ENCODE results near the gene OR12D2. TPM values are rescaled to one million over a fixed set of nuclear protein-coding genes. Genes with fewer than 3 reads are reported as not detected.
"Not testable (repeated sequence)": the region's sequence is repeated elsewhere in the genome, so short reads cannot be mapped to it uniquely, and the experiment has no call there.

OR12D2 gene, protein sequence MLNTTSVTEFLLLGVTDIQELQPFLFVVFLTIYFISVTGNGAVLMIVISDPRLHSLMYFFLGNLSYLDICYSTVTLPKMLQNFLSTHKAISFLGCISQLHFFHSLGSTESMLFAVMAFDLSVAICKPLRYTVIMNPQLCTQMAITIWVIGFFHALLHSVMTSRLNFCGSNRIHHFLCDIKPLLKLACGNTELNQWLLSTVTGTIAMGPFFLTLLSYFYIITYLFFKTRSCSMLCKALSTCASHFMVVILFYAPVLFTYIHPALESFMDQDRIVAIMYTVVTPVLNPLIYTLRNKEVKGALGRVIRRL
- not detected for total RNA-seq

GRCh38 chr6:29395331-29395730 lies at the start of gene OR12D2:
TSS of gene OR12D2 (plus strand) at chr6:29395631. CDS start at chr6:29396700, 1,069 bp downstream.
- Mint-ChIP-seq H3K27ac (no peak within 1 kb of the TSS), H3K36me3 (no peaks in the 10 kb centered on the region), H3K27me3 (peaks cover 41% of the 10 kb centered on the region), H3K4me3 (no peak within 1 kb of the TSS), H3K4me1 (ENCODE audit: low read depth) (no peaks in the 10 kb centered on the region), H3K9me3 (no peaks in the 10 kb centered on the region)
- POLR2A ChIA-PET: no interaction called here
- CTCF ChIA-PET: no interaction called here
- DNase-seq: no peak
- intact Hi-C loops (cut with micrococcal nuclease): no loop called here

DNA sequence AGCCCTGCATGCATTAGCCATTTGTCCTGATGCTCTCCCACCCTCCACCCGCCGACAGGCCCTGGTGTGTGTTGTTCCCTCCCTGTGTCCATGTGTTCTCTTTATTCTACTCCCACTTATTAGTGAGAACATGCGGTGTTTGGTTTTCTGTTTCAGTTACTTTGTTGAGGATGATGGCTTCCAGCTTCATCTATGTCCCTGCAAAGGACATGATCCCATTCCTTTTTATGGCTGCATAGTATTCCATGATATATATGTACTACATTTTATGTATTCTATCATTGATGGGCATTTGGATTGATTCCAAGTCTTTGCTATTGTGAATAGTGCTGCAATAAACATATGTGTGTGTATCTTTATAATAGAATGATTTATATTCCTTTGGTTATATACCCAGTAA lies 46.1 kb upstream of the OR12D2 start:
- H3K36me3 Mint-ChIP-seq; H3K27ac Mint-ChIP-seq; POLR2A ChIA-PET; H3K4me1 Mint-ChIP-seq (ENCODE audit: low read depth); intact Hi-C loops (cut with micrococcal nuclease); CTCF ChIA-PET; DNase-seq; H3K4me3 Mint-ChIP-seq: not testable (repeated sequence)
- Mint-ChIP-seq H3K9me3 (peaks cover 13% of the 10 kb centered on the region), H3K27me3 (peaks cover 20% of the 10 kb centered on the region)

- POLR2A ChIA-PET: no interaction called here
- DNase-seq: no peak
- intact Hi-C loops (cut with micrococcal nuclease): no loop called here
- Mint-ChIP-seq H3K4me1 (ENCODE audit: low read depth) (no peaks in the 10 kb centered on the region), H3K4me3 (no peak overlapping the region), H3K9me3 (peaks cover 13% of the 10 kb centered on the region), H3K27ac (no peak overlapping the region), H3K27me3 (peaks cover 28% of the 10 kb centered on the region), H3K36me3 (no peaks in the 10 kb centered on the region)
- CTCF ChIA-PET: no interaction called here
These were observed 40.5 kb upstream of the OR12D2 start for GRCh38 chr6:29354980-29355379.

- Mint-ChIP-seq H3K4me1 (ENCODE audit: low read depth) (no peaks in the 10 kb centered on the region), H3K36me3 (no peaks in the 10 kb centered on the region), H3K27ac (no peak overlapping the region), H3K4me3 (no peak overlapping the region), H3K9me3 (peaks cover 13% of the 10 kb centered on the region), H3K27me3 (peaks cover 31% of the 10 kb centered on the region)
- intact Hi-C loops (cut with micrococcal nuclease): no loop called here
- ChIA-PET CTCF (no interaction called here), POLR2A (no interaction called here)
- no peak for DNase-seq
These were observed 39.8 kb upstream of the OR12D2 start for GRCh38 chr6:29355603-29356002.

DNA sequence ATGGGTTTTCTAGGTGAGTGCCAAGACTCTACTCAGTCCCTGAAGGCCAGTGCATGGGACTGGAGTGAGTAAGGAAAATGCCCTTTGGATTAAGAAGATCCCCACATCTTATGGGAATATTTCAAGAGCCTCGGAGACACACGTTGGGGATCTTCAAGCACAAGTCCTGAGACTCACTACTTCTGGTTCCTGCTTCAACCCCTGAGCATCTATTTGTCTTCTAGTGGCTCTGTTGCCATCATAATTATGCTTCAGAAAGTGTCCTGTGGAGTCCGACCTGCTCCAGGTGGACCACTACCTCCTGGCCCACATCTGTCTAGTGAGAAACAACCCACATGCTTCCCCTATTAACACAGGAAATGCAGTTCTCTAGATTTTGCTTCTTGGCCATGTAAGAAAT lies 26.7 kb upstream of the OR12D2 start, which contains the start of gene OR5V1:
OR5V1 (minus strand) TSS at position 101 of the 400 bp plus-strand sequence. CDS start 12,670 bp downstream, outside the sequence.
- Mint-ChIP-seq H3K4me1 (ENCODE audit: low read depth) (no peaks in the 10 kb centered on the region), H3K9me3 (no peaks in the 10 kb centered on the region), H3K27me3 (peaks cover 18% of the 10 kb centered on the region), H3K36me3 (no peaks in the 10 kb centered on the region), H3K27ac (no peak within 1 kb of the TSS), H3K4me3 (no peak within 1 kb of the TSS)
- CTCF ChIA-PET: no interaction called here
- no peak for DNase-seq
- intact Hi-C loops (cut with micrococcal nuclease): no loop called here
- POLR2A ChIA-PET: no interaction called here

- CTCF ChIA-PET: interaction anchor here (1.2 to 1.5 kb wide), 2 partner anchors 214 to 278 kb away, joined by 3 to 5 read pairs; no protein-coding TSS in a partner anchor
- H3K4me1 Mint-ChIP-seq (ENCODE audit: low read depth): no peaks in the 10 kb centered on the region
- H3K4me3 Mint-ChIP-seq: no peak within 1 kb of the TSS
- POLR2A ChIA-PET: no interaction called here
- no peak for DNase-seq
- intact Hi-C loops (cut with micrococcal nuclease): loop anchor here (10.0 kb wide), 1 partner anchor 210 kb away; the partner anchor contains the start of gene OR2H2
- H3K9me3 Mint-ChIP-seq: no peaks in the 10 kb centered on the region
- no peaks in the 10 kb centered on the region for H3K36me3 Mint-ChIP-seq
- H3K27me3 Mint-ChIP-seq: peaks cover 24% of the 10 kb centered on the region
- no peak within 1 kb of the TSS for H3K27ac Mint-ChIP-seq
These were observed 20.2 kb upstream of the OR12D2 start, which contains the start of gene OR12D3 for GRCh38 chr6:29375191-29375590. TSS of gene OR12D3 (minus strand) at chr6:29375291. CDS start at chr6:29375287, 4 bp downstream.

DNA sequence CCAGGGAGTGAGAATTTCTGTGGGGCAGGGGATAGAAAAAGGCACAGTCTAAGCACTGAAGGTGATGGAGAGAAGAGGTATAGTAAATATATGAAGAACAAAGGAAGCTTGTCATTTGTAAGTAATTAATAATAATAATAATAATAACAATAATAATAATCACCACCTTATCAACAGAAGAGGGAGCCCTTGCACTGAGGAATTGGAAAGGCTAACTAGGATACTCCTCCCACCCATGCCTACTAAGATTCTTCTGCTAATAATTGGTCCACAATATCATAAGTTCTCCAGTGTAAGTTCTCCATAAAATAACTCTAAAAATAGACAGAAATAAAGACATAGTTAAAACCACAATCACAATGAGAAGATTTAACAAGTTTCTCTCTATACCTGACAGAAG lies 19.4 kb upstream of the OR12D2 start:
- CTCF ChIA-PET: interaction anchor here (1.5 kb wide), 1 partner anchor 278 kb away, joined by 5 read pairs; no protein-coding TSS in a partner anchor
- H3K27ac Mint-ChIP-seq: no peak overlapping the region

DNA sequence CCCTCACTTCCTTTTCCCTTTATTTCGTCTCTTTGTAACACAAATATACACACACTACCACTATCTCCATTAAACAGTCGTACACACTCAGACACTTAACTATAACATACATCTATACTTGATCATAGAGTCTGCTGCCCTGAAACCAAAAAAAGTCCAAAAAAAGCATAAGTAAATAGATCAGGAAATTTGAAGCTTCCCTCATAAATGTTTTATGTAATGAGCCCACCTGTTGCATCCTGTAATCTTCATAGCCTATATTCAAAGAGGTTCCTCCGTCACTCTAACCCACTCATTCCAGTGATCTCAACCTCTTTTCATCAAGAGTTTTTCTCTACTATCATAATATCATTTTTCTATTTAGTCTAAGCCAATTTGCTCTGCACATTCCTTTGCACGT lies 6.9 kb upstream of the OR12D2 start:
- ChIA-PET CTCF (no interaction called here), POLR2A (no interaction called here)
- Mint-ChIP-seq H3K36me3 (no peaks in the 10 kb centered on the region), H3K27me3 (peaks cover 30% of the 10 kb centered on the region), H3K4me1 (ENCODE audit: low read depth) (no peaks in the 10 kb centered on the region), H3K4me3 (no peak overlapping the region), H3K27ac (no peak overlapping the region), H3K9me3 (no peaks in the 10 kb centered on the region)
- no peak for DNase-seq
- intact Hi-C loops (cut with micrococcal nuclease): no loop called here

More for the DNA sequence above, 19.4 kb upstream of the OR12D2 start:
- DNase-seq: no peak
- Mint-ChIP-seq H3K9me3 (no peaks in the 10 kb centered on the region), H3K36me3 (no peaks in the 10 kb centered on the region), H3K4me1 (ENCODE audit: low read depth) (no peaks in the 10 kb centered on the region), H3K27me3 (peaks cover 20% of the 10 kb centered on the region), H3K4me3 (no peak overlapping the region)
- intact Hi-C loops (cut with micrococcal nuclease): loop anchor here (10.0 kb wide), 1 partner anchor 209 kb away; the partner anchor contains the start of gene OR2H2
- POLR2A ChIA-PET: no interaction called here

- CTCF ChIA-PET: interaction anchor here (0.6 kb wide), 1 partner anchor 1145 kb away, joined by 3 read pairs; no protein-coding TSS in a partner anchor
- Mint-ChIP-seq H3K27ac (no peak overlapping the region), H3K4me3 (no peak overlapping the region), H3K27me3 (peaks cover 32% of the 10 kb centered on the region), H3K4me1 (ENCODE audit: low read depth) (no peaks in the 10 kb centered on the region), H3K36me3 (no peaks in the 10 kb centered on the region), H3K9me3 (no peaks in the 10 kb centered on the region)
- no peak for DNase-seq
- POLR2A ChIA-PET: no interaction called here
- intact Hi-C loops (cut with micrococcal nuclease): no loop called here
These were observed 4.1 kb downstream of the OR12D2 start for GRCh38 chr6:29399525-29399924.

DNA sequence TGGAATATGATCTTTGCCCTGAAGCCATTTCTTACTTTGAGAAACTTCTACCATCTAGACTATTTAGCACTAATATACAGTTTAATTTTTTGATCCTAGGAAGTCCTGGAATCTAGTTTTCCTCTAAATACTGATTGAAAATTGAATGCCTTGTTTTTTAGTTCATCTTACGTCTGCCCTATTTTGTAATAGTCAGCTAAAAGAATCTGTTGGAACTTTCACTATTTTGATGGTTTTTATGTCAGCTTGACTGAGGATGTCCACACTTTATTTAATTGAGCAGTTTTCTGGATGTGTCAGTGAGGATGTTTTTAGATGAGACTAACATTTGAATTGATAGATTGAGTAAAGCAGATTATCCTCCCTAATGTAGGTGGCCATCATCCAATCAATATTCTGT lies 8.4 kb downstream of the OR12D2 start:
- Mint-ChIP-seq H3K27ac (no peak overlapping the region), H3K9me3 (no peaks in the 10 kb centered on the region), H3K36me3 (no peaks in the 10 kb centered on the region), H3K4me1 (ENCODE audit: low read depth) (no peaks in the 10 kb centered on the region), H3K4me3 (no peak overlapping the region), H3K27me3 (peaks cover 34% of the 10 kb centered on the region)
- DNase-seq: no peak
- POLR2A ChIA-PET: no interaction called here
- intact Hi-C loops (cut with micrococcal nuclease): no loop called here
- CTCF ChIA-PET: no interaction called here

GRCh38 chr6:29414588-29414987 lies 19.2 kb downstream of the OR12D2 start, which contains the start of gene OR12D1:
TSS of gene OR12D1 (plus strand) at chr6:29414928.
- H3K9me3 Mint-ChIP-seq: peaks cover 22% of the 10 kb centered on the region
- DNase-seq: no peak
- H3K27ac Mint-ChIP-seq: no peak within 1 kb of the TSS
- intact Hi-C loops (cut with micrococcal nuclease): no loop called here
- no peak within 1 kb of the TSS for H3K4me3 Mint-ChIP-seq
- H3K4me1 Mint-ChIP-seq (ENCODE audit: low read depth): no peaks in the 10 kb centered on the region
- ChIA-PET CTCF (no interaction called here), POLR2A (no interaction called here)
- H3K27me3 Mint-ChIP-seq: peaks cover 37% of the 10 kb centered on the region
- H3K36me3 Mint-ChIP-seq: no peaks in the 10 kb centered on the region

GRCh38 chr6:29419516-29419915 lies 24.1 kb downstream of the OR12D2 start:
- Mint-ChIP-seq H3K4me1 (ENCODE audit: low read depth) (no peaks in the 10 kb centered on the region), H3K4me3 (no peak overlapping the region), H3K27ac (no peak overlapping the region), H3K36me3 (no peaks in the 10 kb centered on the region), H3K27me3 (peaks cover 25% of the 10 kb centered on the region), H3K9me3 (peaks cover 5% of the 10 kb centered on the region)
- intact Hi-C loops (cut with micrococcal nuclease): no loop called here
- ChIA-PET POLR2A (no interaction called here), CTCF (no interaction called here)
- DNase-seq: no peak

DNA sequence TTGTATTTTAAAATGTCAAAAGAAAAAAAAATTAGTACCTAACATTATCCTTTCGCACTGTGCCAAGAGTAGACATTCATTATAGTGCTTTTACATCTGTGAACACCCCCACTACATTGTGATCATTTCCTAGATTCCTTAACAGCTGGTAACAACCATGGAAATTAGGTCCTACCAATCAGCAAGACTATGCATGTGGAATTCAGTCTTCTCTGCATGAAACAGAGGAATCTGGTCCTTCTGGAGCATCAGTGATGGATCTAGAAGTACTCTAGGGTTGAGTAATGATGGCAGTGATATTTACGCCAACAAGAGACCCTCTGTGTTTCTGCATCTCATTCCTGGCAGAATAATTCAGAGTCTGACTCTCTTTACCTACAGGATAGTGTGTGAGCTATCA lies 28.7 kb downstream of the OR12D2 start:
- H3K9me3 Mint-ChIP-seq: peaks cover 5% of the 10 kb centered on the region
- no peak overlapping the region for H3K4me3 Mint-ChIP-seq
- peaks cover 39% of the 10 kb centered on the region for H3K27me3 Mint-ChIP-seq
- no peaks in the 10 kb centered on the region for H3K4me1 Mint-ChIP-seq (ENCODE audit: low read depth)
- ChIA-PET CTCF (no interaction called here), POLR2A (no interaction called here)
- H3K36me3 Mint-ChIP-seq: no peaks in the 10 kb centered on the region
- DNase-seq: no peak
- intact Hi-C loops (cut with micrococcal nuclease): no loop called here
- H3K27ac Mint-ChIP-seq: no peak overlapping the region
